A673 (cell line): ENCODE measurements around the gene UBE4B. TPM values are rescaled to one million over a fixed set of nuclear protein-coding genes. Genes with fewer than 3 reads are reported as not detected.
A peak's percentile ranks its signal among the peaks of the same experiment; 100 is the strongest.
"Not testable (repeated sequence)": the region's sequence is repeated elsewhere in the genome, so short reads cannot be mapped to it uniquely, and the experiment has no call there.

Experiments used
- BruUV-seq: library from RNA; stranded (reverse); fragments of 400-500 nt; replicated peaks from 2 replicates; lab custom pipeline; 2021; lab: Mats Ljungman, UMichigan
- CTCF ChIA-PET: fragments of 300-600 bp; sonication (Branson Sonifier 250); formaldehyde crosslinking; loops from one replicate; lab custom pipeline; 2022; ENCODE audit warnings: antibody characterized with exemption; lab: Charles Lee
- POLR2A ChIA-PET: fragments of 300-600 bp; sonication (Branson Sonifier 250); formaldehyde crosslinking; loops from one replicate; lab custom pipeline; 2022; ENCODE audit warnings: antibody characterized with exemption; ENCODE audit not compliant: low non-redundant PET; lab: Charles Lee
- DNase-seq: peaks from one replicate; pipeline ENCODE4 v3.0.0-alpha.2; 2015; ENCODE audit warnings: low spot score
- H3K27ac ChIP-seq: fragments of 200-600 bp; sonication (generic); 2 replicates; pipeline ENCODE4 v1.5.1; 2016; ENCODE audit warnings: mixed run types, low read depth, mild to moderate bottlenecking, mixed read lengths, antibody characterized with exemption, low read length; ENCODE audit not compliant: poor library complexity, severe bottlenecking
- H3K27me3 ChIP-seq: fragments of 200-600 bp; sonication (generic); replicated peaks from 2 replicates; pipeline ENCODE4 v1.6.1; 2017; ENCODE audit warnings: mixed run types, low read depth, mild to moderate bottlenecking, mixed read lengths, antibody characterized with exemption, low read length; ENCODE audit not compliant: insufficient read depth, poor library complexity
- H3K36me3 ChIP-seq: fragments of 200-600 bp; sonication (generic); 2 replicates; pipeline ENCODE4 v1.6.1; 2016; ENCODE audit warnings: mixed run types, mild to moderate bottlenecking, mixed read lengths, antibody characterized with exemption, low read length; ENCODE audit not compliant: insufficient read depth, poor library complexity, severe bottlenecking
- H3K4me1 ChIP-seq: fragments of 200-600 bp; sonication (generic); 2 replicates; pipeline ENCODE4 v1.6.1; 2017; ENCODE audit warnings: mixed run types, mild to moderate bottlenecking, mixed read lengths, antibody characterized with exemption, low read length; ENCODE audit not compliant: insufficient read depth, poor library complexity, severe bottlenecking
- H3K4me3 ChIP-seq: fragments of 200-600 bp; sonication (generic); 2 replicates; pipeline ENCODE4 v1.5.1; 2016; ENCODE audit warnings: low read depth, mixed run types, mild to moderate bottlenecking, mixed read lengths, low read length; ENCODE audit not compliant: poor library complexity, severe bottlenecking
- H3K9me3 ChIP-seq: fragments of 200-600 bp; sonication (generic); 2 replicates; pipeline ENCODE4 v1.6.1; 2016; ENCODE audit warnings: mixed run types, low read depth, mild to moderate bottlenecking, mixed read lengths, antibody characterized with exemption, low read length; ENCODE audit not compliant: poor library complexity, severe bottlenecking
- CTCF ChIP-seq: fragments of 300-800, 200-600 bp; sonication (generic); conservative IDR thresholded peaks from 2 replicates; pipeline ENCODE4 v1.5.1; 2017; ENCODE audit warnings: low read depth, mild to moderate bottlenecking, antibody characterized with exemption, low read length, moderate library complexity, mixed read lengths
- EZH2 ChIP-seq: fragments of 200-600 bp; sonication (generic); IDR thresholded peaks from 2 replicates; pipeline ENCODE4 v1.6.1; 2017; ENCODE audit warnings: borderline replicate concordance, low read depth, mild to moderate bottlenecking, mixed read lengths, antibody characterized with exemption, low read length; ENCODE audit not compliant: poor library complexity, severe bottlenecking
- intact Hi-C: fragments of 100-400 bp; cut with micrococcal nuclease; formaldehyde crosslinking; loops from one replicate; pipeline ENCODE4 v1.10.0; 2022; ENCODE audit not compliant: unreplicated experiment
- total RNA-seq: library from RNA; stranded (reverse); gene quantifications from 2 replicates; pipeline ENCODE4 v1.2.3, GENCODE V29; 2021

UBE4B gene
- total RNA-seq, 1 experiment from 2014 or later, result 58.0 TPM

DNA sequence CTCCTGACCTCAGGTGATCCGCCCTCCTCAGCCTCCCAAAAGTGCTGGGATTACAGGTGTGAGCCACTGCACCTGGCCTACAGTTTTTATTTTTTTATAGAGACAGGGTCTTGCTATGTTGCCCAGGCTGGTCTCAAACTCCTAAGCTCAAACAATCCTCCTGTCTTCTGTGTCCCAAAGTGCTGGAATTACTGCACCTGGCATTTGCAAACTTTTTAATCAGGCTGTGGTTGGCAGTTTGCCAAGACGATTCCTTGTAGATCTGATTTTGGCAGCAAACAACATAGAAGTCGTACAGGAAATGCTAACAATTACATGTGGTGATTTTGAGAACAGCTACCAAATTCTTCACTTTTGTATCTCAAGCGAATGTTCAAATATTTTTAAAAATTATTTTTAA is 25.6 kb upstream of the UBE4B start:
- intact Hi-C loops, result no loop called here
- no TSS peak for BruUV-seq
- Histone ChIP-seq H3K4me3 (no peak overlapping the region), H3K27me3 (no peaks in the 10 kb centered on the region), H3K9me3 (no peaks in the 10 kb centered on the region), H3K27ac (no peak overlapping the region), H3K4me1 (peaks cover 4% of the 10 kb centered on the region), H3K36me3 (no peaks in the 10 kb centered on the region)
- peak; percentile 51 for DNase-seq
- POLR2A ChIA-PET, result no interaction called here
- CTCF ChIA-PET, result no interaction called here
- TF ChIP-seq EZH2, result no peak
- no peak for TF ChIP-seq CTCF

- Histone ChIP-seq H3K36me3 (no peaks in the 10 kb centered on the region), H3K9me3 (no peaks in the 10 kb centered on the region), H3K27ac (no peak overlapping the region), H3K4me1 (no peaks in the 10 kb centered on the region), H3K27me3 (no peaks in the 10 kb centered on the region), H3K4me3 (no peak overlapping the region)
- intact Hi-C loops, result no loop called here
- POLR2A ChIA-PET, result no interaction called here
- CTCF ChIA-PET, result no interaction called here
- DNase-seq, result no peak
- BruUV-seq, result no TSS peak
- TF ChIP-seq EZH2, result no peak
Measured at GRCh38 chr1:10014016-10014415, 18.7 kb upstream of the UBE4B start.

DNA sequence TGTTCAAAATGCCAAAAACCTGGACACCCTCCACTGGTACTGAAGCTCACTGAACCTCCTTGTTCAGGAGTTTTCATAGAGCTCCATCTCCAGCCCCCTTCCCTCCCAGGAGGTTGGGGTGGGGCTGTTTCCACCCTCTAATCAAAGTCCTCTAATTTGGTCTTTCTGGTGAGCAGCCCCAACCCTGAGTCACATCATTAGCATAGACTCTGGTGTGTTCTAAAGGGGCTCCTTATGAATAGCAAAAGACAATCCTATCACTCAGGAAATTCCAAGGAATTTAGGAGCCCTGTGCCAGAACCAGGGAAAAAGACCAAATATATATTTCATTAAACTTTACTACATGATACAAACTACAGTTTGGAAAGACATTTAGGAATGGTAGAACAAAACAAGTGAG is 13.2 kb upstream of the UBE4B start:
- no peaks in the 10 kb centered on the region for H3K4me1 ChIP-seq
- BruUV-seq, result no TSS peak
- no peak overlapping the region for H3K4me3 ChIP-seq
- DNase-seq, result no peak
- intact Hi-C loops, result no loop called here
- no peaks in the 10 kb centered on the region for H3K36me3 ChIP-seq
- no peaks in the 10 kb centered on the region for H3K9me3 ChIP-seq
- H3K27me3 ChIP-seq, result no peaks in the 10 kb centered on the region
- H3K27ac ChIP-seq, result no peak overlapping the region
- ChIA-PET POLR2A (interaction anchor here (0.7 kb wide), 1 partner anchor 20 kb away, joined by 6 read pairs; no protein-coding TSS in a partner anchor), CTCF (no interaction called here)
- TF ChIP-seq CTCF (no peak), EZH2 (no peak)

- BruUV-seq, result no TSS peak
- CTCF ChIA-PET, result no interaction called here
Measured at GRCh38 chr1:10020086-10020485, 12.7 kb upstream of the UBE4B start.

DNA sequence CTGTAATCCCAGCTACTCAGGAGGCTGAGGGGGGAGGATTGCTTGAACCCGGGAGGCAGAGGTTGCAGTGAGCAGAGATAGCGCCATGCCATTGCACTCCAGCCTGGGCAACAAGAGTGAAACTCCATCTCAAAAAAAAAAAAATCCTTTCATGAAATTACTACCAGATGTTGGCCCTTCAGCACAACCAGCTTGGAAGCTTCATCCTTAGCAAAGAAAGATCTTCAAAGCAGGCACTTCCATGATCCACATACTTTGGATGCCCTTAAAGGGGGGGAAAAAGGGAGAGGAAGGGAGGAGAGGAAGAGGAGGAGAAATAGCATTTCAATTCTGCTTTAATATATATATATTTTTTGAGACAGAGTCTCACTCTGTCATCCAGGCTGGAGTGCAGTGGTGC is 12.1 kb upstream of the UBE4B start:
- POLR2A ChIA-PET, H3K36me3 ChIP-seq, H3K27me3 ChIP-seq, H3K9me3 ChIP-seq, intact Hi-C loops, DNase-seq, H3K4me1 ChIP-seq, H3K4me3 ChIP-seq, CTCF ChIA-PET, H3K27ac ChIP-seq, BruUV-seq: not testable (repeated sequence)

More at GRCh38 chr1:10020086-10020485, 12.7 kb upstream of the UBE4B start:
- H3K9me3 ChIP-seq, result no peaks in the 10 kb centered on the region
- no peak for DNase-seq
- H3K27ac ChIP-seq, result no peak overlapping the region
- H3K4me3 ChIP-seq, result no peak overlapping the region
- POLR2A ChIA-PET, result interaction anchor here (0.7 kb wide), 1 partner anchor 20 kb away, joined by 6 read pairs; no protein-coding TSS in a partner anchor
- intact Hi-C loops, result no loop called here
- no peaks in the 10 kb centered on the region for H3K4me1 ChIP-seq
- no peaks in the 10 kb centered on the region for H3K36me3 ChIP-seq
- TF ChIP-seq EZH2 (no peak), CTCF (no peak)
- H3K27me3 ChIP-seq, result no peaks in the 10 kb centered on the region
